ENCODE data around the gene AGAP3.
A peak's percentile ranks its signal among the peaks of the same experiment; 100 is the strongest.

AGAP3 gene

GRCh38 chr7:151085691-151086620 is at the start of gene AGAP3:
AGAP3 (plus strand) TSS chr7:151086475; CDS start chr7:151086742, 267 bp downstream.
- TF ChIP-seq GATA2 (IDR thresholded peaks at IDR 0.05; ENCODE audit: low read depth, low read length) (no peak), GATA3 (IDR thresholded peaks at IDR 0.05; ENCODE audit: low read depth, low read length) (no peak)

GRCh38 chr7:151038951-151039849 is 47.1 kb upstream of the AGAP3 start:
- peak; percentile 23; the same call in 1 of the 2 replicates for TF ChIP-seq GATA2 (IDR thresholded peaks at IDR 0.05; ENCODE audit: low read depth, low read length)
- no peak for TF ChIP-seq GATA3 (IDR thresholded peaks at IDR 0.05; ENCODE audit: low read depth, low read length)

GRCh38 chr7:151039850-151040548 is 46.3 kb upstream of the AGAP3 start:
- TF ChIP-seq GATA3 (IDR thresholded peaks at IDR 0.05; ENCODE audit: low read depth, low read length) (no peak), GATA2 (IDR thresholded peaks at IDR 0.05; ENCODE audit: low read depth, low read length) (no peak)

GRCh38 chr7:151040616-151041375 is 45.5 kb upstream of the AGAP3 start:
- no peak for TF ChIP-seq GATA3 (IDR thresholded peaks at IDR 0.05; ENCODE audit: low read depth, low read length)
- no peak for TF ChIP-seq GATA2 (IDR thresholded peaks at IDR 0.05; ENCODE audit: low read depth, low read length)

GRCh38 chr7:151043959-151044358 is 42.3 kb upstream of the AGAP3 start:
- TF ChIP-seq GATA3 (IDR thresholded peaks at IDR 0.05; ENCODE audit: low read depth, low read length) (no peak), GATA2 (IDR thresholded peaks at IDR 0.05; ENCODE audit: low read depth, low read length) (no peak)

- TF ChIP-seq GATA3 (IDR thresholded peaks at IDR 0.05; ENCODE audit: low read depth, low read length) (no peak), GATA2 (IDR thresholded peaks at IDR 0.05; ENCODE audit: low read depth, low read length) (no peak)
Observed at GRCh38 chr7:151045262-151045661, 41.0 kb upstream of the AGAP3 start.

GRCh38 chr7:151045967-151046366 is 40.3 kb upstream of the AGAP3 start:
- no peak for TF ChIP-seq GATA3 (IDR thresholded peaks at IDR 0.05; ENCODE audit: low read depth, low read length)
- no peak for TF ChIP-seq GATA2 (IDR thresholded peaks at IDR 0.05; ENCODE audit: low read depth, low read length)

GRCh38 chr7:151046603-151047573 is 39.4 kb upstream of the AGAP3 start:
- TF ChIP-seq GATA3 (IDR thresholded peaks at IDR 0.05; ENCODE audit: low read depth, low read length): no peak
- TF ChIP-seq GATA2 (IDR thresholded peaks at IDR 0.05; ENCODE audit: low read depth, low read length): peak; percentile 61

- TF ChIP-seq GATA2 (IDR thresholded peaks at IDR 0.05; ENCODE audit: low read depth, low read length) (no peak), GATA3 (IDR thresholded peaks at IDR 0.05; ENCODE audit: low read depth, low read length) (no peak)
Observed at GRCh38 chr7:151047976-151048815, 38.1 kb upstream of the AGAP3 start, which contains the start of gene ASIC3. ASIC3 (plus strand) TSS chr7:151048531; CDS start chr7:151048886, 355 bp downstream.

- TF ChIP-seq GATA2 (IDR thresholded peaks at IDR 0.05; ENCODE audit: low read depth, low read length): no peak
- TF ChIP-seq GATA3 (IDR thresholded peaks at IDR 0.05; ENCODE audit: low read depth, low read length): no peak
Observed at GRCh38 chr7:151048911-151049463, 37.3 kb upstream of the AGAP3 start.

GRCh38 chr7:151051108-151051507 is 35.2 kb upstream of the AGAP3 start:
- TF ChIP-seq GATA3 (IDR thresholded peaks at IDR 0.05; ENCODE audit: low read depth, low read length) (no peak), GATA2 (IDR thresholded peaks at IDR 0.05; ENCODE audit: low read depth, low read length) (no peak)
